Neuron (in vitro differentiated cells): ENCODE data around the gene UQCRH.

ENCODE experiments used
- H2AFZ ChIP-seq: one replicate; pipeline ENCODE4 v1.6.1; 2013; ENCODE audit warnings: low read depth, mild to moderate bottlenecking, inconsistent platforms, low read length, moderate library complexity
- H3K27me3 ChIP-seq: one replicate; pipeline ENCODE4 v1.6.1; 2013; ENCODE audit warnings: low read length; ENCODE audit not compliant: insufficient read depth
- H3K36me3 ChIP-seq: one replicate; pipeline ENCODE4 v1.6.1; 2013; ENCODE audit warnings: low read length; ENCODE audit not compliant: insufficient read depth
- H3K4me1 ChIP-seq: one replicate; pipeline ENCODE4 v1.6.1; 2013; ENCODE audit warnings: low read length; ENCODE audit not compliant: insufficient read depth
- H3K4me3 ChIP-seq: 2 replicates; pipeline ENCODE4 v1.5.1; 2013; ENCODE audit warnings: mild to moderate bottlenecking, low read length, moderate library complexity
- H3K9me3 ChIP-seq: one replicate; pipeline ENCODE4 v1.6.1; 2013; ENCODE audit warnings: low read length

Gene UQCRH

GRCh38 chr1:46284597-46285564 is 18.6 kb upstream of the UQCRH start:
- Histone ChIP-seq H2AFZ (no peak overlapping the region), H3K4me3 (no peak overlapping the region), H3K27me3 (no peaks in the 10 kb centered on the region), H3K4me1 (no peaks in the 10 kb centered on the region), H3K36me3 (peaks cover 65% of the 10 kb centered on the region), H3K9me3 (no peaks in the 10 kb centered on the region)

DNA sequence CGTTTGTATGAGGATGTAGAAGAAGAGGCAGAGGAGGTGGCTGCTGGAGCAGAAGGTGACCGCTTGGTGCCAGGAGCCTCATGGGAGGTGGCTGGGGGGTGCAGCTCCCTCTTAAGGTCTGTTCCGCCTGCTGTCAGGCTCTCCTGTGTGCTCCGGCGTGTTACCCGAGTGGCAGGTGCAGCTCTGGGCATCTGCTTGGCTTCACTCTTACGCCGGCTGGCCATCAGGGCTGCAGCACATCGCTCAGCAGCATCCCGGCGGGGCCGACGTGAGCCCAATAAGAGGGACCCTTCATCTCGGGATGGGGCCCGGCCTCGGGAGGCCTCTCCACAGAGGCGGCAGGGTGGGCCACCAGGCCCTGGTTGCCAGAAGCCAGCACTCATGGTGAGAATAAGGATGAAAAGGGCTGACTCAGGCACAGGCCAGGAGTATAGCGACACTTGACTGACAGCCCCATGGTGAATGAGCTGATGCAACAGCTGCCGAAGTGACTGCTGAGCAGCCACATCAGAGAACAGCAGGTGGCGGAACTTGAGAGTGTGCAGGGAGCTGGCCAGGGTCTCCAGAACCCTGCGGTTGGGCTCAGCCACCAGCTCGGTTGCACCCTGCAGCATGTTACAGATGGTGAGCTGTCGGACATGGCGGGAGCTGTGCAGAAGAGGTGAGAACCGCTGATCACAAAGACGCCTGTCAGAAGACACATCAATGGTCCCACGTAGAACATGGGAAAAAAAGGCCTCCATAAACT is 17.6 kb upstream of the UQCRH start:
- no peaks in the 10 kb centered on the region for H3K9me3 ChIP-seq
- H2AFZ ChIP-seq = no peak overlapping the region
- H3K36me3 ChIP-seq = peaks cover 55% of the 10 kb centered on the region
- H3K27me3 ChIP-seq = no peaks in the 10 kb centered on the region
- no peak overlapping the region for H3K4me3 ChIP-seq
- no peaks in the 10 kb centered on the region for H3K4me1 ChIP-seq

DNA sequence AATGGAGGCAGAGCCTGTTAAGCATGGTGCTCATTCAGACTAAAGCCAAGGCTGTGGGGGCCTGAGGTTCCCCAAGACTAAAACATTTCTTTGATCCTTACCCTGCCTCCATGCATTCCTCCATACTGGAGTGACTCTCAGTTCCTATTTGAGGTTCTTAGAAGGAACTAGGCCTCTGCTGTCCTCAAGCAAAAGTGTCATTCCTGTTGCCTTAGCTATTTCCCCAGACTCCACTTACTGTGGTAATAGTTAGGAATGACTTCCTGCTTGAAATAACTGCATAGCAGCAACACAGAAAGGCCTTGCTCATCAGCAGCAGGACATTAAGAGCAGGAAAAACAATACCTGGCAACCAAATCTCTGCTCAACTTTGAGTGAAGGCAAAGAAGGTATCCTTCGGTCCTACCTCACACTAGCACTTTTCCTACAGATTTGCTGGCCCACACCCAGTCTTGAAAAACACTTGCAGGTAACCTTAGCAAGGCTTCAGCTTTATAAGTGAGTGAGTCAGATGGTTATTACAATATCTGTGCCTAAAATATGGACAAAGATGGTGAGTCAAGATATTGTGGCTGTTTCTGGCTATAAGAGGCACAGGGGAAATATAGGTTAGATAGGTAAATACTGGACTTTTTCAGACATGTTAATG is 14.9 kb upstream of the UQCRH start:
- H3K4me3 ChIP-seq = no peak overlapping the region
- H3K36me3 ChIP-seq = peaks cover 52% of the 10 kb centered on the region

GRCh38 chr1:46289134-46289494 is 14.4 kb upstream of the UQCRH start:
- Histone ChIP-seq H3K27me3 (no peaks in the 10 kb centered on the region), H3K4me3 (no peak overlapping the region), H2AFZ (no peak overlapping the region), H3K9me3 (no peaks in the 10 kb centered on the region), H3K4me1 (no peaks in the 10 kb centered on the region), H3K36me3 (peaks cover 53% of the 10 kb centered on the region)

More for the DNA sequence above, 14.9 kb upstream of the UQCRH start:
- Histone ChIP-seq H2AFZ (no peak overlapping the region), H3K27me3 (no peaks in the 10 kb centered on the region), H3K9me3 (no peaks in the 10 kb centered on the region), H3K4me1 (no peaks in the 10 kb centered on the region)

DNA sequence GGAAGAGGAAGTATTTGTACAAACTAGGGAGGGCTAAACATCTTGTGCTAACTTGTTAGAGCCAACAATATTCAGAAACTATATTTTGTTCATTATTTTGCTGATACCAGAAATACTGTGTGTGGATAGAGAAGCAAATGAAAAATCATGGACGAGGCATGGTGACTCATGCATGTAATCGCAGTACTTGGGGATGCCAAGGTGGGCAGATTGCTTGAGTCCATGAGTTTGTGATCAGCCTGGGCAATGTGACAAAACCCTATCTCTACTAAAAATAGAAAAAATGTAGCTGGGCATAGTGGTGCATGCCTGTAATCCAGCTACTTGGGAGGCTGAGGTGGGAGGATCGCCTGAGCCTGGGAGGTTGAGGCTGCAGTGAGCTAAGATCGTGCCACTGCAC is 13.5 kb upstream of the UQCRH start:
- H2AFZ ChIP-seq = no peak overlapping the region
- no peaks in the 10 kb centered on the region for H3K4me1 ChIP-seq
- H3K27me3 ChIP-seq = no peaks in the 10 kb centered on the region
- H3K9me3 ChIP-seq = no peaks in the 10 kb centered on the region
- H3K4me3 ChIP-seq = no peak overlapping the region
- H3K36me3 ChIP-seq = peaks cover 51% of the 10 kb centered on the region

- Histone ChIP-seq H2AFZ (no peak overlapping the region), H3K4me3 (no peak overlapping the region), H3K9me3 (no peaks in the 10 kb centered on the region), H3K27me3 (no peaks in the 10 kb centered on the region), H3K4me1 (peaks cover under 1% of the 10 kb centered on the region), H3K36me3 (peaks cover 55% of the 10 kb centered on the region)
These were observed 8.2 kb upstream of the UQCRH start for GRCh38 chr1:46295306-46295705.

- peaks cover 40% of the 10 kb centered on the region for H3K36me3 ChIP-seq
- no peak overlapping the region for H2AFZ ChIP-seq
- H3K9me3 ChIP-seq = no peaks in the 10 kb centered on the region
- no peaks in the 10 kb centered on the region for H3K27me3 ChIP-seq
- H3K4me1 ChIP-seq = peaks cover 11% of the 10 kb centered on the region
- H3K4me3 ChIP-seq = no peak overlapping the region
These were observed 5.1 kb upstream of the UQCRH start for GRCh38 chr1:46298387-46298786.

DNA sequence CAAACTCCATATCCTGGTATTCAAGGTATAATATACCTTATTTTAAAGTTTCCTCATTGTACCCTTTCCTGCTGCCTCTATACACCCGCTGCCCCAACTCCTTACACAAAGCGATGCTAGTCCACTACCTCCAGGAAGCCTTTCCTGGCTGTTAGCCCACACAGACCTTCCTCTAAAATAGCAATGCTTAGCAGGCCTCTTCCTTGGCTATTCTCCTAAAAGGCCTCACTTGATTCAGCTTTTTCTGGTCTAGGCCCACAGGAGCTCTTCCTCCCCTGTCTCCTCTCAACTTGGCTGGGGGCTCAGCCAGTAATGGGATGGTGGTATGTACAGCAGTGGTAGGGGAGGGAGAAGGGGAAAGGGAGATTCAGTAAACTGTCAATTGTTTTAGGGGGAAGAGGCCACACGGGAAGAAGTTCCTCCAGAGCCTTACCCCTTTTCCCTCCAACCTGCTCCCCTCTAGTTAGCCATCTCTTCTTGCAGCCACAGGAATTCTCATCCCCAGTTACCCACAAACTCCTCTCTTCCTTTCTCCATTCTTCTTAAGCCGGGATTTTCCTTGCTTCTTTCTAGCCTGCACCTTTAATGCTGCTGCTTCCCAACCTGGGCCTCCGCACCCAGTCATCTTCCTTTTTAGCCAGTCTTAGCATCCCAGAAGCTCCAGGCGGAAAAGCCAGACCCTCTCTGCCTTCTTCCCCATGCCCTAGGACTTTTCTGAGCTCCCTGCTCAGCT is 2.7 kb upstream of the UQCRH start:
- peak overlapping the region; percentile 90 for H3K4me3 ChIP-seq
- no peaks in the 10 kb centered on the region for H3K9me3 ChIP-seq
- H3K27me3 ChIP-seq = no peaks in the 10 kb centered on the region
- peaks cover 17% of the 10 kb centered on the region for H3K4me1 ChIP-seq
- H3K36me3 ChIP-seq = peaks cover 21% of the 10 kb centered on the region
- no peak overlapping the region for H2AFZ ChIP-seq

DNA sequence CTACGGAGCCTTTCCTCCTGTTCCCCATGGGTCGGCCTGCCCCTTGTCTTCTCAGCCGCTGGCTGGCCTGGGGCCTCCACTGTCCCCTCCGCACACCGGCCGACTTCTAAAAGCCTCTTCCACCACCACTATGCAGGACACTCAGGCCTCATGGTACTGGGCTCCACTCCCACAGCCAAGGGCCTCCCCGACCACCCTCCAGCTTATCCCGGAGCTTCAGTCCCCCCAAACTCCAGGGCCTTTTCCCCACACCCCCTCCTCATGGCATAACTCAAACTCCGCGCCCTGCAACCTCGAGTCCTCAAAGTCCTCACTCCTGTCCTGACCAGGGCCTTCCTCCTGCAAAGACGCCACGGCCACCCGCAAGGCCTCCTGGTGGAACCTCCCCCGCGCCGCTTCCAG is 2.1 kb upstream of the UQCRH start:
- H3K9me3 ChIP-seq = no peaks in the 10 kb centered on the region
- H3K36me3 ChIP-seq = peaks cover 17% of the 10 kb centered on the region
- H3K4me3 ChIP-seq = peak overlapping the region; percentile 90
- H2AFZ ChIP-seq = no peak overlapping the region
- peaks cover 17% of the 10 kb centered on the region for H3K4me1 ChIP-seq
- no peaks in the 10 kb centered on the region for H3K27me3 ChIP-seq

- Histone ChIP-seq H3K4me1 (peaks cover 17% of the 10 kb centered on the region), H3K9me3 (no peaks in the 10 kb centered on the region), H3K4me3 (peak overlapping the region; percentile 90), H2AFZ (peak overlapping the region; percentile 28), H3K36me3 (peaks cover 15% of the 10 kb centered on the region), H3K27me3 (no peaks in the 10 kb centered on the region)
These were observed 1.5 kb upstream of the UQCRH start for GRCh38 chr1:46301808-46302640.

- H3K4me1 ChIP-seq = peaks cover 17% of the 10 kb centered on the region
- peak overlapping the region; percentile 90 for H3K4me3 ChIP-seq
- peaks cover 15% of the 10 kb centered on the region for H3K36me3 ChIP-seq
- no peaks in the 10 kb centered on the region for H3K9me3 ChIP-seq
- H3K27me3 ChIP-seq = no peaks in the 10 kb centered on the region
- H2AFZ ChIP-seq = peak overlapping the region; percentile 28
These were observed 859 bp upstream of the UQCRH start for GRCh38 chr1:46302641-46303037.

DNA sequence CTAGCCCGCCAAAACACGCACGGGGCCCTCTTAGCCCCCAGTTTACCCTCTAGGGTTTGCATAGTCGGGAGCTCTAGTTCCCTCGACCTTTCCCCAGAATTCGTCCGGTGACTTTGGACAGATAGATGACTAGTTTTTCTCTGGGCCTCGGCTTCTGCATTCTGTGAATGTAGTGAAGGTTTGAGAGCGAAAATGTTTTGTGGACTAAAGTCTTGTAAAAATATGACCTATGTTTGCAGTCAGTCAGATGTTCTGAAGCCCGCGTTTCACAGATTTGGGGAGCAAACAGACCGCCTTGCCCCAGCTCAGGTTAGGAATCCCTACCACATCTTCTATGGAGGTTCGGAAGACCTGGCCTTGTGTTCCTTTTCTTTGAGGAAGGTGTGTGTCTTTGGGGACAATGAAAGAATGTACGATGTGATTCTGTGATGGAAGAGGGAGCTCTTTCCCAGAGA is 401 bp downstream of the UQCRH start:
- Histone ChIP-seq H2AFZ (peak overlapping the region; percentile 29), H3K4me1 (peaks cover 17% of the 10 kb centered on the region), H3K36me3 (peaks cover 19% of the 10 kb centered on the region), H3K4me3 (peak overlapping the region; percentile 90), H3K9me3 (no peaks in the 10 kb centered on the region), H3K27me3 (no peaks in the 10 kb centered on the region)
